ENCODE measurements around the gene NFATC2. TPM values are rescaled to one million over a fixed set of nuclear protein-coding genes. Genes with fewer than 3 reads are reported as not detected.

The NFATC2 gene
- total RNA-seq, 4 donors from 2014 or later, result 5.3 to 22.5 (median 11.5) TPM

DNA sequence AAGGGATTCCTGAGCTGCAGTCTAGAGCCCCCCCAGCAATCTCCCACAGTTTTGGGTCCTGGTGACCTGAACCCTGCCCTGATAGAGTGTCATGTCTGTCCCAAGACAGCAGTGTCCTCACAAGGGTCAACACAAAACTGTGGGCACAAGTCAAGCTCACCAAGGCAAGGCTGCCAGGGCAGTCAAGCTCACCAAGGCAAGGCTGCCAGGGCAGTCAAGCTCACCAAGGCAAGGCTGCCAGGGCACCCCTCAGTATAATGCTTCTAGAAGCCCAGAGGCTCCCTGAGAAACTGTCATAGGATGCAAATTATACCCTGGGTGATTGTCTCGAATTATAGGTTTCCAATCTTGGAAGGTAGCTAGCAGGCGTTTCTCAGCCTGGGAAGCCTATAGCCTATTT lies 108.5 kb downstream of the NFATC2 start:
- no peak for DNase-seq
- WGBS, 2 donors (ENCODE audit: low coverage in 1 of 2), result 92 to 100% methylated on average over 1 to 2 of the region's 2 CpGs
- H3K9me3 ChIP-seq, result no peaks in the 10 kb centered on the region
- no peak overlapping the region for H3K4me3 ChIP-seq
- H3K36me3 ChIP-seq, result peaks cover 0 to 4% (median 0%) of the 10 kb centered on the region in 4 donors
- no peak overlapping the region for H3K27ac ChIP-seq
- intact Hi-C loops (cut with DNase I; ENCODE audit: low total_unique reads), result no loop called here
- H3K4me1 ChIP-seq, result peaks cover 0 to 3% (median under 1%) of the 10 kb centered on the region in 4 donors
- in situ Hi-C loops (cut with MboI; ENCODE audit: low pct_ligation_motif_present in 1 of 4, low pct_unique_long_range_greater_than_20kb in 1 of 4, low sequenced_read_pairs in 3 of 4), result no loop called here
- TF ChIP-seq, protein P1, sequence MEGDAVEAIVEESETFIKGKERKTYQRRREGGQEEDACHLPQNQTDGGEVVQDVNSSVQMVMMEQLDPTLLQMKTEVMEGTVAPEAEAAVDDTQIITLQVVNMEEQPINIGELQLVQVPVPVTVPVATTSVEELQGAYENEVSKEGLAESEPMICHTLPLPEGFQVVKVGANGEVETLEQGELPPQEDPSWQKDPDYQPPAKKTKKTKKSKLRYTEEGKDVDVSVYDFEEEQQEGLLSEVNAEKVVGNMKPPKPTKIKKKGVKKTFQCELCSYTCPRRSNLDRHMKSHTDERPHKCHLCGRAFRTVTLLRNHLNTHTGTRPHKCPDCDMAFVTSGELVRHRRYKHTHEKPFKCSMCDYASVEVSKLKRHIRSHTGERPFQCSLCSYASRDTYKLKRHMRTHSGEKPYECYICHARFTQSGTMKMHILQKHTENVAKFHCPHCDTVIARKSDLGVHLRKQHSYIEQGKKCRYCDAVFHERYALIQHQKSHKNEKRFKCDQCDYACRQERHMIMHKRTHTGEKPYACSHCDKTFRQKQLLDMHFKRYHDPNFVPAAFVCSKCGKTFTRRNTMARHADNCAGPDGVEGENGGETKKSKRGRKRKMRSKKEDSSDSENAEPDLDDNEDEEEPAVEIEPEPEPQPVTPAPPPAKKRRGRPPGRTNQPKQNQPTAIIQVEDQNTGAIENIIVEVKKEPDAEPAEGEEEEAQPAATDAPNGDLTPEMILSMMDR (IDR thresholded peaks at IDR 0.05), result no peak
- no peak for TF ChIP-seq POLR2A (IDR thresholded peaks at IDR 0.05)
- no peak for TF ChIP-seq EP300 (IDR thresholded peaks at IDR 0.05; ENCODE audit: low read depth)
- no peak for TF ChIP-seq POLR2AphosphoS5 (IDR thresholded peaks at IDR 0.05)
- no peaks in the 10 kb centered on the region for H3K27me3 ChIP-seq

DNA sequence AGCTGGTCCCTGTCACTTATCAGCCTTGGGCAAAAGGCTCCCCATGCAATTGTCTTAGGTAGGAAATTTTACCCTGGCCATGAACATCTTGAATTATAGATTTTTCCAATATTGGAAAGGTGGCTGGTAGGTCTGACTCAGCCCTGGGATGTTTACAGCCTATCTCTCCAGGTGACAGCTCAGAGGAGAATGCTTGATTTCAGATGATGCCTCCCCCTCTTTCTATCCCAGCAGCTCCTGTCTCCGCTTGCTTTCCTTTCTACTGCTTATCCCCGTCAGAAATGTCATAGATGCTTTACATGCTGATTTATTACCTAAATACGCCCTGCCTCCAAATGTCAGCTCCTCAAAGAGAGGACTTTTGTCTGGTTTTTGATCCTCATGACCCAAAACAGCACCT lies 109.6 kb downstream of the NFATC2 start:
- in situ Hi-C loops (cut with MboI; ENCODE audit: low pct_ligation_motif_present in 1 of 4, low pct_unique_long_range_greater_than_20kb in 1 of 4, low sequenced_read_pairs in 3 of 4) (no loop called here), intact Hi-C loops (cut with DNase I; ENCODE audit: low total_unique reads) (no loop called here)
- H3K27ac ChIP-seq, result no peak overlapping the region
- H3K36me3 ChIP-seq, result peaks cover 0 to 4% (median 0%) of the 10 kb centered on the region in 4 donors
- DNase-seq, result no peak
- TF ChIP-seq EP300 (IDR thresholded peaks at IDR 0.05; ENCODE audit: low read depth) (no peak), POLR2AphosphoS5 (IDR thresholded peaks at IDR 0.05) (no peak), POLR2A (IDR thresholded peaks at IDR 0.05) (no peak)
- TF ChIP-seq, protein P1 (IDR thresholded peaks at IDR 0.05), result no peak
- H3K9me3 ChIP-seq, result no peaks in the 10 kb centered on the region
- WGBS, 2 donors (ENCODE audit: low coverage in 1 of 2), result 90 to 96% methylated on average over 3 of the region's 3 CpGs
- H3K27me3 ChIP-seq, result no peaks in the 10 kb centered on the region
- H3K4me1 ChIP-seq, result peaks cover 3 to 14% (median 8%) of the 10 kb centered on the region in 4 donors
- no peak overlapping the region for H3K4me3 ChIP-seq

DNA sequence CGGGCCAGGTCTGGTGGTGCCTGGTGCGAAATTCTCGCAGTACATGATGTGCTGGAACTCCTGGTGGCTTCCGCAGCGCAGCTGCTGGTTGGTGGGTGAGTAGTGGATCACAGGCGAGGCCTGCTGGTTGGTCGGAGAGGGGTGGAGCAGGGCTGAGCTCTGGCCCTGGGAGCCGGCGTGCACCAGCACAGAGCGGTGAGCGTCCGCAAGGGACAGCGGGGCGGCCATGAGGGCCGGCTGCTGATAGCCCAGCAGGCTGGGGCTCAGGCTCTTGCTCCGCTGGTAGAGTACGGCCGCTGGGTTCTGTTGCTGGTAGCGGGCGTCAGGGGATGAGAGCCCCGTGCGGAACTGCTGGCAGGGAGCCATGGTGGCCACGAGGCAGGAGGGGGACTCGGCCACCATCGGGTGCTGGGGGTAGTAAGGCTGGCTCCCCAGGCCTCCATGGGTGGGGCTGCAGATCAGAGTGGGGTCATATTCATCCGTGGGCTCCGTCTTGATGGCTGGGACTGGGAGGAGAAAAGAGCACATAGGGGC lies 110.2 kb downstream of the NFATC2 start:
- no peak for DNase-seq
- Histone ChIP-seq H3K36me3 (peaks cover 0 to 4% (median 0%) of the 10 kb centered on the region in 4 donors), H3K4me3 (no peak overlapping the region), H3K27ac (no peak overlapping the region), H3K4me1 (peaks cover 4 to 16% (median 10%) of the 10 kb centered on the region in 4 donors), H3K9me3 (no peaks in the 10 kb centered on the region), H3K27me3 (no peaks in the 10 kb centered on the region)
- intact Hi-C loops (cut with DNase I; ENCODE audit: low total_unique reads) (no loop called here), in situ Hi-C loops (cut with MboI; ENCODE audit: low pct_ligation_motif_present in 1 of 4, low pct_unique_long_range_greater_than_20kb in 1 of 4, low sequenced_read_pairs in 3 of 4) (no loop called here)
- TF ChIP-seq POLR2AphosphoS5 (IDR thresholded peaks at IDR 0.05) (no peak), POLR2A (IDR thresholded peaks at IDR 0.05) (no peak), EP300 (IDR thresholded peaks at IDR 0.05; ENCODE audit: low read depth) (no peak)
- TF ChIP-seq, protein P1 (IDR thresholded peaks at IDR 0.05), result no peak
- 97 to 100% methylated on average over 3 to 27 of the region's 27 CpGs for WGBS, 2 donors (ENCODE audit: low coverage in 1 of 2)

DNA sequence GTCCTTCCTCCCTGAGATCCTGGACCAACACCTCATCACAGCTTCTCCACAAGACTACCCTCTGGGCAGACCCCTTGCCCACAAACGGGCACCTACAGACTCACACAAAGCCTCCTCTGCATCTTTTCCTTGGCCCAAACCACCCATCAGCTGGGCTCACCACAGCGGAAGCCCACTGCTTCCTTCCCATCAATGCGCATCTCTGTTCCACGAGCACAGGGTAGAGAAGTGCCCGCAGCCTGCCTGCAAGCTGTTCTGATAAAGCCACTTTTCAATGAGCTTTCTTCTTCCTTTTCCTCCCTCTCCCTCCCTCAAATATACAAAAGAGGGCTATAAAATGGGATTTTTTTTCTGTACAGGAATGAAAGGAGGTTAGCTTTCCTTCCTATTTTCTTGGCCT lies 111.2 kb downstream of the NFATC2 start:
- TF ChIP-seq POLR2AphosphoS5 (IDR thresholded peaks at IDR 0.05), result no peak
- TF ChIP-seq EP300 (IDR thresholded peaks at IDR 0.05; ENCODE audit: low read depth), result no peak
- no peak for TF ChIP-seq POLR2A (IDR thresholded peaks at IDR 0.05)
- TF ChIP-seq, protein P1 (IDR thresholded peaks at IDR 0.05), result no peak
- intact Hi-C loops (cut with DNase I; ENCODE audit: low total_unique reads) (no loop called here), in situ Hi-C loops (cut with MboI; ENCODE audit: low pct_ligation_motif_present in 1 of 4, low pct_unique_long_range_greater_than_20kb in 1 of 4, low sequenced_read_pairs in 3 of 4) (no loop called here)
- Histone ChIP-seq H3K27me3 (no peaks in the 10 kb centered on the region), H3K4me3 (no peak overlapping the region), H3K4me1 (peaks cover 4 to 16% (median 10%) of the 10 kb centered on the region in 4 donors), H3K27ac (no peak overlapping the region), H3K36me3 (peaks cover 0 to 4% (median 0%) of the 10 kb centered on the region in 4 donors), H3K9me3 (no peaks in the 10 kb centered on the region)
- DNase-seq, result no peak
- 70 to 83% methylated on average over 3 to 5 of the region's 5 CpGs for WGBS, 2 donors (ENCODE audit: low coverage in 1 of 2)
